AG20443 (cell line): ENCODE results near the gene EFCC1.
A peak's percentile ranks its signal among the peaks of the same experiment; 100 is the strongest.
"Not testable (repeated sequence)": the region's sequence is repeated elsewhere in the genome, so short reads cannot be mapped to it uniquely, and the experiment has no call there.

Experiments used
- DNase-seq: peaks from one replicate; pipeline ENCODE4 v3.0.0; 2012; ENCODE audit warnings: low spot score, mixed read lengths

EFCC1 gene

GRCh38 chr3:129081503-129081902 lies 80.4 kb downstream of the EFCC1 start:
- DNase-seq: no peak

- no peak for DNase-seq
These were observed 80.9 kb downstream of the EFCC1 start for GRCh38 chr3:129082026-129082425.

- DNase-seq: no peak
These were observed 83.4 kb downstream of the EFCC1 start for GRCh38 chr3:129084501-129084900.

- DNase-seq: no peak
These were observed 84.1 kb downstream of the EFCC1 start for GRCh38 chr3:129085165-129085715.

GRCh38 chr3:129085818-129086217 lies 84.7 kb downstream of the EFCC1 start:
- no peak for DNase-seq

GRCh38 chr3:129087138-129087702 lies 86.1 kb downstream of the EFCC1 start:
- DNase-seq: peak; percentile 68

- DNase-seq: not testable (repeated sequence)
These were observed 86.8 kb downstream of the EFCC1 start for GRCh38 chr3:129087904-129088303.

GRCh38 chr3:129088312-129088711 lies 87.2 kb downstream of the EFCC1 start:
- DNase-seq: not testable (repeated sequence)
